Common myeloid progenitor, CD34-positive (primary cell): ENCODE measurements around the gene IQGAP3.

ENCODE experiments used
- CTCF ChIA-PET: fragments of 350-600 bp; sonication (Branson Sonifier 250); formaldehyde crosslinking; loops from one replicate; lab custom pipeline; 2021; ENCODE audit warnings: antibody characterized with exemption; lab: Charles Lee
- POLR2A ChIA-PET: fragments of 350-600 bp; sonication (Branson Sonifier 250); formaldehyde crosslinking; loops from one replicate; lab custom pipeline; 2021; ENCODE audit warnings: antibody characterized with exemption; lab: Charles Lee
- DNase-seq, 3 donors: peaks; one replicate each; pipeline versions ENCODE4 v3.0.0 to v3.0.0-alpha.2; 2013
- H3K27ac ChIP-seq, 2 experiments: 1 replicate in 1 of 2; 2 replicates in 1 of 2; pipeline ENCODE4 v1.7.0; 2013; ENCODE audit warnings: inconsistent platforms in 2 of 2, low read length in 2 of 2, mild to moderate bottlenecking in 2 of 2, low read depth in 1 of 2, moderate library complexity in 1 of 2; ENCODE audit not compliant: severe bottlenecking in 2 of 2, insufficient read depth in 1 of 2, poor library complexity in 1 of 2
- H3K27me3 ChIP-seq, 5 experiments: replicated peaks in 2 of 5; 1 replicate in 3 of 5; 2 replicates in 2 of 5; pipeline versions ENCODE4 v1.6.1 to v1.7.0; 2013; ENCODE audit warnings: low read length in 4 of 5, mild to moderate bottlenecking in 2 of 5, moderate library complexity in 2 of 5, inconsistent platforms in 1 of 5; ENCODE audit not compliant: insufficient read depth in 5 of 5, control insufficient read depth in 4 of 5
- H3K36me3 ChIP-seq, 4 experiments: 1 replicate in 2 of 4; 2 replicates in 2 of 4; pipeline versions ENCODE4 v1.6.1 to v1.7.0; 2013; ENCODE audit warnings: low read length in 3 of 4, control low read depth in 1 of 4, mild to moderate bottlenecking in 1 of 4; ENCODE audit not compliant: control insufficient read depth in 4 of 4, insufficient read depth in 4 of 4
- H3K4me1 ChIP-seq, 4 experiments: 1 replicate in 3 of 4; 2 replicates in 1 of 4; pipeline versions ENCODE4 v1.6.1 to v1.7.1; 2013; ENCODE audit warnings: low read length in 3 of 4, mild to moderate bottlenecking in 3 of 4, control low read depth in 1 of 4, inconsistent platforms in 1 of 4, moderate library complexity in 1 of 4; ENCODE audit not compliant: control insufficient read depth in 4 of 4, insufficient read depth in 4 of 4; ENCODE audit errors: control extremely low read depth in 1 of 4
- H3K4me3 ChIP-seq, 7 experiments: 1 replicate in 4 of 7; 2 replicates in 3 of 7; pipeline versions ENCODE4 v1.5.1 to v1.7.0; 2013; ENCODE audit warnings: mild to moderate bottlenecking in 7 of 7, low read length in 6 of 7, moderate library complexity in 6 of 7, inconsistent platforms in 2 of 7, low read depth in 2 of 7, control low read depth in 1 of 7; ENCODE audit not compliant: insufficient read depth in 4 of 7, control insufficient read depth in 1 of 7; ENCODE audit errors: extremely low read depth in 1 of 7
- H3K9me3 ChIP-seq, 5 experiments: 1 replicate in 4 of 5; 2 replicates in 1 of 5; pipeline versions ENCODE4 v1.6.1 to v1.7.1; 2013; ENCODE audit warnings: low read length in 4 of 5, mild to moderate bottlenecking in 2 of 5, inconsistent platforms in 1 of 5, low read depth in 1 of 5, moderate library complexity in 1 of 5; ENCODE audit not compliant: control insufficient read depth in 4 of 5, insufficient read depth in 2 of 5; ENCODE audit errors: control extremely low read depth in 1 of 5
- WGBS: methylation state at CpG from one replicate; pipeline ENCODE4 v1.1.5; 2013; ENCODE audit not compliant: insufficient coverage; 5-methylcytosine and 5-hydroxymethylcytosine counted together

Gene IQGAP3

DNA sequence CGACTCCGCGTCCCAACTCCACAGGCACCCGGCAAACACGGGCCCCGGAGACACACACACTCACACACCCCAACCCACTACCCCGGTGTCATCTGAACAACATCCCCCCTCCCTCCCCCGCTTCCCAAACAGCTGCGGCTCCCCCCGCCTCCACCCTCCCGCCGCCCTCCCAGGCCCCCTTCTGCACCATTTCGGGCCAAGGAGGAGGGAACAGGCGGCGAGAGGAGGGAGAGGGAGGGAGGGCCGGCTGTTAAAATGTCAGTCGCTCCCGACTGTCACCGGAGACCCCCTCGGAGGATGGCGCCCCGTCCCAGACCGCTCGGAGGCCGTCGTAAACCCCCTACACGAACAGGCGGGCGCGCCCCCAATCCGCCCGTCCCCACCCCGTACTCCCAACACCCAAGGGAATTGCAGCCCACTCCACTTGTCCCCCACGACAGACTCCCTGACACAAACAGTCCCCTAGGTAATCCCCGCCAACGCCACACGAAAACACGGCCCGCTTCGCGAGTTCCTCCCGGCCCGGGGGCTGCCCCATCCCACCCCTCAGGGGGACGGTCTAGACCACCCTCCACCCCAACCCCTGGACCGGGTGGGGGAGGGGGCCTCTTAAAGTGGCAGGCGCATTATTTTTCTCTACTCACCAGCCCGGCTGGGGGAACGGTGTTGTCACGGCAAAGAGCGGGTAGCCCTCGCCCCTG lies 72.4 kb downstream of the IQGAP3 start:
- peak overlapping the region; percentile 77 to 97 (median 90) for H3K4me3 ChIP-seq
- H3K4me1 ChIP-seq, result peaks cover 30 to 80% (median 78%) of the 10 kb centered on the region in 4 experiments
- H3K9me3 ChIP-seq, result no peaks in the 10 kb centered on the region
- peaks cover 0 to 21% (median 6%) of the 10 kb centered on the region in 4 experiments for H3K36me3 ChIP-seq
- peak in 2 of 3 donors; percentile 52 to 63 for DNase-seq
- peak overlapping the region; percentile 95 to 97 for H3K27ac ChIP-seq
- H3K27me3 ChIP-seq, result no peaks in the 10 kb centered on the region
- 1% methylated on average over 18 of the region's 51 CpGs for WGBS
- CTCF ChIA-PET, result interaction anchor here (1.2 to 11.5 kb wide), 8 partner anchors 10 to 81 kb away, joined by 3 to 114 read pairs (median 8); no protein-coding TSS in a partner anchor
- POLR2A ChIA-PET, result interaction anchor here (0.8 to 3.6 kb wide), 11 partner anchors 8 to 160 kb away, joined by 3 to 26 read pairs (median 6); no protein-coding TSS in a partner anchor

DNA sequence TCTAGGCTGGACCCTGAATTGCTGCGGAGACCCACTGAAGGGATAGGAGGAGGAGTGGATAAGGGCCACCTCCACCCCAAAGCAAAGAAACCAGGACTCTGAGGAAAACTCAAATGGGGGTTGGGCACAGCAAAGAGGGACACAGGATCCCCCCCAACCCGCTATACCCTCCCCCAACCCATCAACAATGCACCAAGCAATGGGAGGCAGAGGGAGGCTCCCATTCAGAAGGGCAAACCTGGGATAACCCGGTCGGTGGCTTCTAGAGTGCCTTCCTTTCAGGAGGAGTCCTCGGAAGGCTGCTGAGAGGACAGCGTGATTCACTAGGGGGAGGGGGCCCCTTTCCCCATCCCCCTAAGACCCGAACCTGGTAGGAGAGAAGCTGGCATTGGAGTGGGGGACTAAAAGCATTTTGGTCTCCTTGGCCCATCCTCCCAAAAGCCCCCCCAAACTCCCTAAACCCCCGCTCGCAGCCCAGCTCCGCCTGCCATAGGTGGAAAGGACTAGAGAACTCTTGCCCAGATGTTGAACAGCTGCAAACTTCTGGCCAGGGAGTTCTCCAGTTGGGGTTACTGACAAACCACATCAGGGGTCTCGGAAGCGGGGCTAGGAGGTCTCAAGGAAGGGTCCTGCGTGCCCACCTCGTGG lies 73.0 kb downstream of the IQGAP3 start:
- DNase-seq, result no peak
- Histone ChIP-seq H3K27me3 (no peaks in the 10 kb centered on the region), H3K36me3 (peaks cover 3 to 28% (median 8%) of the 10 kb centered on the region in 4 experiments), H3K27ac (peak overlapping the region; percentile 68 to 86), H3K4me3 (peak overlapping the region; percentile 70 to 97 (median 90)), H3K4me1 (peaks cover 27 to 81% (median 79%) of the 10 kb centered on the region in 4 experiments), H3K9me3 (no peaks in the 10 kb centered on the region)
- ChIA-PET POLR2A (interaction anchor here (1.5 kb wide), 1 partner anchor 19 kb away, joined by 5 read pairs; no protein-coding TSS in a partner anchor), CTCF (interaction anchor here (1.0 to 11.5 kb wide), 5 partner anchors 8 to 113 kb away, joined by 3 to 114 read pairs (median 4); no protein-coding TSS in a partner anchor)
- 2% methylated on average over 7 of the region's 14 CpGs for WGBS

DNA sequence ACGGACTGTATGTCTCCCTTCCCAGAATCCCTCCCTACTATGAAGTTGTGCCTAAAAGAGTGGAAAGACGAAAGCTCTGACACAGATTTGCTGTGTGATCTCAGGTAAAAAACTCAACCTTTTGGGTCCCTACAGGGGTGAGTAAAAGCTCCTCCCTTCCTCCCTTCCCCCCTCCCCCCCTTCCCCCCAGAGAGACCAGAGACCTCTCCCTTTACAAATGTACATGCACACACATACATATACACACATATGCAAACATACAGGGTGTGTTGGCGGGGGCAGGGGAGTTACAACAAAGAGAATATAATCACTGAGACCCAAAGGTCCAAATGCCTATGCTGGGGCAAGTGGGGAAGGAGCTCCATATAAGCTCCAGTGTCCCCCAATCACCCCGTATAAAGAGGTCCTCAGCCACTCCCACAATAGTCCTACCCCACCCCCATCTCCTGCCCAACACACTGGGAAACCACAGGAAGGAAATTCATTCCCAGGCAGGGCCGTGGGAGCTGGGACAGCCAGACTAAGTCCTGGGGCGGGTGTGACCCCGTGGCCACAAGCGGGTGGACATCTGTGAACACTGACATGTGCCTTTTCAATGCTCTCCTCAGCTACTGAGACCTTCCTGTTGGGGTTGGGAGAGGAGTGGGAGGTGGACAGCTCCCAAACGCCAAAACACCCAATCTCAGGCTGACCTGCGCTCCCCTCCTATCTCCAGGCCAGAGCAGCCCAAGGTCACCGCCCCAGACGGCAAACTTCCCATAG lies 73.8 kb downstream of the IQGAP3 start:
- peak overlapping the region; percentile 70 to 97 (median 90) for H3K4me3 ChIP-seq
- no peak for DNase-seq
- CTCF ChIA-PET, result interaction anchor here (1.0 to 11.5 kb wide), 6 partner anchors 8 to 113 kb away, joined by 3 to 114 read pairs (median 4); no protein-coding TSS in a partner anchor
- peaks cover 3 to 35% (median 8%) of the 10 kb centered on the region in 4 experiments for H3K36me3 ChIP-seq
- H3K27ac ChIP-seq, result peak overlapping the region; percentile 68 to 86
- POLR2A ChIA-PET, result interaction anchor here (0.8 to 1.5 kb wide), 3 partner anchors 12 to 29 kb away, joined by 3 to 5 read pairs (median 3); no protein-coding TSS in a partner anchor
- no peaks in the 10 kb centered on the region for H3K27me3 ChIP-seq
- WGBS, result 29% methylated on average over 5 of the region's 12 CpGs
- peaks cover 20 to 81% (median 79%) of the 10 kb centered on the region in 4 experiments for H3K4me1 ChIP-seq
- H3K9me3 ChIP-seq, result no peaks in the 10 kb centered on the region

DNA sequence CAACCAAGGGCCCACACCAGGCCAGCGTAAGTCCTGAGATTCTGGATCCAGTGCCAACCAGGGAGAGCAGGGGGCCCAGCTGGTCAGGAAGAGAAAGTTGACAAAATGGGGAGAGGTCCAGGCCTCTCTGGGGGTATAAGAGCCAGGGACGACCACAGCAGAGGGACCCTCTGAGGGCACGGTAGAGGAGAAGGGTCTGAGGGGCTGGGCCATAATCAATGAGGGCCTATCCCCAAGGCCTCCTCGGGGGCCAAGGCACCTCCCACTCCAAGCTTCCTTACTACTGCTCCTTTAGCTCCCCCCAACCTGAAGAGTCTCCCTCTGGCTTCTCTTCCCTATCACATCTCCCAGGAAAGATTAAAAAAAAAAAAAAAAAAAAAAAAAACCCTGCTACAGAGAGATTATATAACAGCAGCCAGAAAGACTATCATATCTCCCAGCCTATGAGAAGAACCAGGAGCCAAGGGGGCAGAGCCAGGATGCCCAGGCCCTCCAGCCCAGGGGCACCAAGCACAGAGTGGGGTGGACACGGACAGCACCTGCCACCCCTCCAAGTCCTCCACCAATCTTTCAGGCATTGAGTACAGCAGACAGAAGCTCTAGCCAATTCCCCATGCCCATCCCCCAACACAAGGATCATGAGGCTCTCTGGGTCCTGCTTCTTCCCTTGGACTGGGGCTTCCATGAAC lies 74.5 kb downstream of the IQGAP3 start:
- 80% methylated on average over 4 of the region's 5 CpGs for whole genome bisulfite sequencing
- H3K27ac ChIP-seq, result peak overlapping the region; percentile 14 to 86
- CTCF ChIA-PET, result interaction anchor here (1.0 to 11.5 kb wide), 6 partner anchors 8 to 112 kb away, joined by 3 to 114 read pairs (median 4); no protein-coding TSS in a partner anchor
- peak overlapping the region in 6 of 7 experiments; percentile 77 to 97 (median 90) for H3K4me3 ChIP-seq
- no peaks in the 10 kb centered on the region for H3K27me3 ChIP-seq
- peaks cover 20 to 81% (median 79%) of the 10 kb centered on the region in 4 experiments for H3K4me1 ChIP-seq
- DNase-seq, result no peak
- peaks cover 3 to 38% (median 10%) of the 10 kb centered on the region in 4 experiments for H3K36me3 ChIP-seq
- no peaks in the 10 kb centered on the region for H3K9me3 ChIP-seq
- POLR2A ChIA-PET, result interaction anchor here (0.6 to 0.9 kb wide), 3 partner anchors 11 to 30 kb away, joined by 3 read pairs; no protein-coding TSS in a partner anchor

DNA sequence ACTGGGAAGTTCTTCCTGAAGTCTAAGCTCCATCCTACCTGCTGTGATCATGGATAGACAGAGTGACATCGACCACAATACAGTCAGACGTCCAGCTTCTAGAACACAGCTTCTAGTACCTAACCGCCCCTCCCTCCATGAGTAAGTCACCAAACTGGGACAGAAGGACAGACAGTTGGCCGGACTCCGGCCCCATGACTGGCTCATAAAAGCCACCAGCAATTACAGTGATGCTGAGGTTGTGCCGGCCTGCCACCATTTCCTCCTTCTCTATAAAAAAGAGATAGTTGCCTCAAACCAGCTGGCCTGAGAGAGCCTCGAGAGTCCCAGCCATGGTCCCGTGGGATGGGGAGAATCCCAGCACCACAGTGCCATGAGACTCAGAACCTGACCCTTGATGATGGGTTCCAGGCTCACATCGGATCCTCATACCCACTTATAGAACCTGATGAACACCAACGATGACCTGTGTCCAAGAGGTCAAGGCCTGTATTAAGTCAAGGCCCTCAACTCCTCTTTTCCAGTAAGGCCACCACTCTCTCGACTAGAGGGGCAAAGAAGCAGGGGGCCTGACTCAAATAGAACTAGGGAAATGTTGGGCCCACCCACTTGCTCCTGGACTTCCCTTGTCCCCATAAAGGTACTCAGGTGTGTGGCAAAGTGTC lies 75.2 kb downstream of the IQGAP3 start:
- ChIA-PET CTCF (interaction anchor here (0.6 to 11.5 kb wide), 3 partner anchors 7 to 84 kb away, joined by 3 to 114 read pairs (median 104); no protein-coding TSS in a partner anchor), POLR2A (interaction anchor here (0.6 kb wide), 1 partner anchor 24 kb away, joined by 3 read pairs; no protein-coding TSS in a partner anchor)
- Histone ChIP-seq H3K36me3 (peaks cover 4 to 38% (median 10%) of the 10 kb centered on the region in 4 experiments), H3K4me3 (peak overlapping the region in 3 of 7 experiments; percentile 2 to 97 (median 96)), H3K4me1 (peaks cover 24 to 81% (median 79%) of the 10 kb centered on the region in 4 experiments), H3K27ac (peak overlapping the region in 1 of 2 experiments; percentile 86), H3K9me3 (no peaks in the 10 kb centered on the region), H3K27me3 (no peaks in the 10 kb centered on the region)
- WGBS, result 89% methylated on average over 10 of the region's 11 CpGs
- no peak for DNase-seq
